Measurements from ENCODE around the gene SUCLG1. TPM values are rescaled to one million over a fixed set of nuclear protein-coding genes. Genes with fewer than 3 reads are reported as not detected.

SUCLG1 gene
- total RNA-seq, 1 donor from 2014 or later: 23.2 TPM

GRCh38 chr2:84449711-84450110 lies 9.4 kb downstream of the SUCLG1 start:
- no peak overlapping the region for H3K27ac ChIP-seq
- no peak overlapping the region for H3K4me3 ChIP-seq
- H3K9me3 ChIP-seq: no peaks in the 10 kb centered on the region
- DNase-seq (ENCODE audit: low spot score in 2 of 2): no peak
- H3K36me3 ChIP-seq: peaks cover 10 to 16% of the 10 kb centered on the region in 2 donors
- no peak for TF ChIP-seq CTCF (IDR thresholded peaks at IDR 0.05)
- intact Hi-C loops (cut with DNase I): no loop called here
- H3K27me3 ChIP-seq: no peaks in the 10 kb centered on the region
- no peaks in the 10 kb centered on the region for H3K4me1 ChIP-seq

GRCh38 chr2:84449055-84449454 lies 10.0 kb downstream of the SUCLG1 start:
- Histone ChIP-seq H3K4me3 (no peak overlapping the region), H3K27me3 (no peaks in the 10 kb centered on the region), H3K9me3 (no peaks in the 10 kb centered on the region), H3K27ac (no peak overlapping the region), H3K4me1 (no peaks in the 10 kb centered on the region), H3K36me3 (peaks cover 14 to 18% of the 10 kb centered on the region in 2 donors)
- no peak for TF ChIP-seq CTCF (IDR thresholded peaks at IDR 0.05)
- intact Hi-C loops (cut with DNase I): no loop called here
- no peak for DNase-seq (ENCODE audit: low spot score in 2 of 2)

- Histone ChIP-seq H3K4me3 (no peak overlapping the region), H3K27me3 (no peaks in the 10 kb centered on the region), H3K9me3 (no peaks in the 10 kb centered on the region), H3K36me3 (peaks cover 46 to 60% of the 10 kb centered on the region in 2 donors), H3K27ac (no peak overlapping the region), H3K4me1 (no peaks in the 10 kb centered on the region)
- TF ChIP-seq CTCF (IDR thresholded peaks at IDR 0.05): no peak
- DNase-seq (ENCODE audit: low spot score in 2 of 2): no peak
- intact Hi-C loops (cut with DNase I): no loop called here
Observed at GRCh38 chr2:84443477-84443876, 15.6 kb downstream of the SUCLG1 start.

- Histone ChIP-seq H3K4me3 (no peak overlapping the region), H3K27me3 (no peaks in the 10 kb centered on the region), H3K4me1 (no peaks in the 10 kb centered on the region), H3K36me3 (peaks cover 49 to 60% of the 10 kb centered on the region in 2 donors), H3K27ac (no peak overlapping the region), H3K9me3 (no peaks in the 10 kb centered on the region)
- no peak for DNase-seq (ENCODE audit: low spot score in 2 of 2)
- intact Hi-C loops (cut with DNase I): no loop called here
- no peak for TF ChIP-seq CTCF (IDR thresholded peaks at IDR 0.05)
Observed at GRCh38 chr2:84442888-84443287, 16.2 kb downstream of the SUCLG1 start.

GRCh38 chr2:84441505-84441904 lies 17.6 kb downstream of the SUCLG1 start:
- Histone ChIP-seq H3K4me1 (no peaks in the 10 kb centered on the region), H3K4me3 (no peak overlapping the region), H3K36me3 (peaks cover 49 to 60% of the 10 kb centered on the region in 2 donors), H3K27me3 (no peaks in the 10 kb centered on the region), H3K27ac (no peak overlapping the region), H3K9me3 (no peaks in the 10 kb centered on the region)
- TF ChIP-seq CTCF (IDR thresholded peaks at IDR 0.05): no peak
- intact Hi-C loops (cut with DNase I): no loop called here
- no peak for DNase-seq (ENCODE audit: low spot score in 2 of 2)

- peaks cover 46 to 56% of the 10 kb centered on the region in 2 donors for H3K36me3 ChIP-seq
- DNase-seq (ENCODE audit: low spot score in 2 of 2): no peak
- H3K4me1 ChIP-seq: no peaks in the 10 kb centered on the region
- no peaks in the 10 kb centered on the region for H3K27me3 ChIP-seq
- intact Hi-C loops (cut with DNase I): no loop called here
- no peak overlapping the region for H3K4me3 ChIP-seq
- no peak overlapping the region for H3K27ac ChIP-seq
- no peak for TF ChIP-seq CTCF (IDR thresholded peaks at IDR 0.05)
- no peaks in the 10 kb centered on the region for H3K9me3 ChIP-seq
Observed at GRCh38 chr2:84441036-84441435, 18.0 kb downstream of the SUCLG1 start.

All from ascending aorta (tissue), 2 donors.